Measurements from ENCODE around the gene CD99. TPM values are rescaled to one million over a fixed set of nuclear protein-coding genes. Genes with fewer than 3 reads are reported as not detected.
"Not testable (repeated sequence)": the region's sequence is repeated elsewhere in the genome, so short reads cannot be mapped to it uniquely, and the experiment has no call there.

CD99 gene
- total RNA-seq, 2 experiments from 2014 or later = 261 to 314 TPM

DNA sequence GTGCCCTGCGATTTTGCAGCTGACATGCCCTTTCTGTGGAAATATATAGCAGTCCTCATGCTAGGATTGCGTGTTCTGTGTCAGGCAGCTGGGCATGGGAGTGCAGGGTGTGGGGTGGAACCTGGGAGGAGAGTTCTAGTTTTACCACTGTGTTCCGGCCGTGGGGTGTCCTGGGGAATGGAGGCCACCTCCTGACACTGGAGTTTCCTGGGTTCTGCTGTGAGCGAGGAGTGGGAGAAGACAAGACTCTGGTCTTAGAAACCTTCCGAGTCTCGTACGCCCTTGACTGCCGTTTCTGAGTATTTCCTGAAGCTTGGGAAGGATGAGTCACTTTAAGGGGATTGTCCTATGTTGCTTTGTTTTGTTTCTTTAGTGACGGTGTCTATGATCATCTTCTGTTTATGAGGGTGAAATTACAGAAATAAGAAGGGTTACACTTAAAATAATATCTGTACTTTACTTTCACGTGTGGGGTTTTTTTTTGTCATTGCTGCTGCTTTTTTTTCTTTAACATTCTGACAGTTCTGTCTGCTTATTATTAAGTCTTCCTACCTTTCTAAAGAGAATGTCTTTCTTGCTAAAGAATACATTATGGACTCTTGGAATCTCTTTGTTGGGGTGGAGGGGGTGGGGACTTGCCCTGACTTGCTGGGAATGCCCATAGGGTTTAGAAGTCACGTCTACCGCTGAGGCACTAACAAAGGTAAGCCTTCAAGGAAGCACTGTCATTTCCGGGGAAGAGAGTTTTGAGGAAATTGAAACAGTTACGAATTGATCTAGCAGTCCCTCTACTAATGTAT lies 19.1 kb downstream of the CD99 start:
- H3K4me3 Mint-ChIP-seq = peak overlapping the region; percentile 68
- no peaks in the 10 kb centered on the region for H3K27me3 Mint-ChIP-seq
- DNase-seq = peak; percentile 38
- H3K27ac Mint-ChIP-seq = peak overlapping the region; percentile 87
- H3K36me3 Mint-ChIP-seq (ENCODE audit: low read depth) = peaks cover 39% of the 10 kb centered on the region
- CTCF ChIA-PET = no interaction called here
- H3K9me3 Mint-ChIP-seq = no peaks in the 10 kb centered on the region
- POLR2A ChIA-PET = no interaction called here
- H3K4me1 Mint-ChIP-seq = peaks cover 65% of the 10 kb centered on the region

DNA sequence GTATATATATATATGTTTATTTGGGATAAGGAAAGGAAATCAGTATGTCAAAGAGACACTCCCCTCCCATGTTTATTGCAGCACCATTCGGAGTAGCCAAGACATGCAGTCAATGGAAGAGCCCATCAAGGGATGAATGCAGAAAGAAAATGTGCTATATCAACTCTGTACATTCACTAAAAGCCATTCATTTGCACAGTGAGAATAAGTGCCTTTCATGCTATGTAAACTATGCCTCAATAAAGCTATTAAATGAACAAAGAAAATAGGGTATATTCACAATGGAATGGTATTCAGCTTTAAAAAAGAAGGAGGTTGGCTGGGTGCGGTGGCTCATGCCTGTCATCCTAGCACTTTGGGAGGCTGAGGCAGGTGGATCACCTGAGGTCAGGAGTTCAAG lies 20.3 kb downstream of the CD99 start:
- POLR2A ChIA-PET = no interaction called here
- no peaks in the 10 kb centered on the region for H3K27me3 Mint-ChIP-seq
- H3K4me1 Mint-ChIP-seq = peaks cover 68% of the 10 kb centered on the region

DNA sequence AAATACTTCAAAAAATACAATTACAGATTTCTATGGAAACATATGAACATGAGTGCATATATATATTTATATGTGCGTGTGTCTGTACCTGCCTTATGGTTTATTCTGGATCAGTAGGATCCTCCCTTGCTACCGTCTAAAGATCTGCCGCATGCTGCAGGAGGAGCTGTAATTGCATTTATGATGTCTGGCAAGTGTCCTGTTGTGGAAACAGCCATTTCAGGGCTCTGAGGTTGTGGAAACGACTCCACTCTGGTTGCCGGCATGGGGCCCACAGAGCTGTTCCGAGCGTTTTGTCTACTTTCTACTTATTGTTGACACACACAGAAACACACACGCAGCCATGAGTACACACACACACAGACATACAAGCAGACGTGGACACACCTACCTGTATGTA lies 21.3 kb downstream of the CD99 start:
- no peak overlapping the region for H3K27ac Mint-ChIP-seq
- H3K36me3 Mint-ChIP-seq (ENCODE audit: low read depth) = peaks cover 49% of the 10 kb centered on the region
- peaks cover 70% of the 10 kb centered on the region for H3K4me1 Mint-ChIP-seq
- DNase-seq = no peak
- H3K27me3 Mint-ChIP-seq = no peaks in the 10 kb centered on the region
- ChIA-PET POLR2A (no interaction called here), CTCF (no interaction called here)
- no peak overlapping the region for H3K4me3 Mint-ChIP-seq
- H3K9me3 Mint-ChIP-seq = no peaks in the 10 kb centered on the region

More for the DNA sequence above, 20.3 kb downstream of the CD99 start:
- Mint-ChIP-seq H3K4me3 (no peak overlapping the region), H3K27ac (no peak overlapping the region), H3K36me3 (ENCODE audit: low read depth) (peaks cover 46% of the 10 kb centered on the region), H3K9me3 (no peaks in the 10 kb centered on the region)
- CTCF ChIA-PET = no interaction called here
- no peak for DNase-seq

DNA sequence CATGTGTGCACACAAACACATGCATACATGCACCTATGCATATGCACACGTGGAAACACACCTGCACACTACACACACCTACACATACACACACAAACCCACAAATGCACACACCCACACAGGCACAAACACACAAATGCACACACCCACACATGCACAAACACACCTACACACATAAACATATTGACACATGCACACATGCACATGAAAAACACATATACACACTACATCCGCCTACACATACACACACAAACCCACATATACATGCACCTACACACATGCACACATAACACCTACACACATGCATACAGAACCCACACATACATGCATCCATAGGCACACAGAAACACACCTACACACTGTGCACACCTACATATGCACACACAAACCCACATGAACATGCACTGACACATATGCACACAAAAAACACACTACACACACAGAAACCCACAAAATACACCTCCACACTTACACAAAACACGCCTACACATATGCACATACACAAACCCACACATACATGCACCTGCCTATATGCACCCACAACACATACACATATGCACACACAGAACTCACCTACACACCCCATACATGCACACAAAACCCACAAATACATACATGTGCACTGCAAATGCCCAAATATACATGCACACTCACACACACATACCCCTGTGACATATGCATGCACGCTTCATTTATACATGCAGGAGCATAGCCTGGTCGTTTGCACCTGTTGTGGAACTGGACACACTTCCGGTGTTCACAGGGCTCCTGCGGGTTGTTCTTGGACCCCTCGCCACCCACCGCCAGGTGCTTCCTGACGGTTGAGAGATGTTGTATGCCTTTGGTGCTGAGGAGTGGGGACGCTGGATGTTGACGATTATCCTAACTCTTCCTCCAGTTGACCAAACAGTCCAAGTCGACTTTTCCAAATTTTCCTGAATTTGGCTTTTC lies 22.1 kb downstream of the CD99 start:
- H3K4me1 Mint-ChIP-seq = peaks cover 70% of the 10 kb centered on the region
- H3K36me3 Mint-ChIP-seq (ENCODE audit: low read depth) = peaks cover 54% of the 10 kb centered on the region
- POLR2A ChIA-PET = no interaction called here
- CTCF ChIA-PET = no interaction called here
- no peaks in the 10 kb centered on the region for H3K27me3 Mint-ChIP-seq
- no peaks in the 10 kb centered on the region for H3K9me3 Mint-ChIP-seq
- no peak overlapping the region for H3K4me3 Mint-ChIP-seq
- no peak overlapping the region for H3K27ac Mint-ChIP-seq
- no peak for DNase-seq

DNA sequence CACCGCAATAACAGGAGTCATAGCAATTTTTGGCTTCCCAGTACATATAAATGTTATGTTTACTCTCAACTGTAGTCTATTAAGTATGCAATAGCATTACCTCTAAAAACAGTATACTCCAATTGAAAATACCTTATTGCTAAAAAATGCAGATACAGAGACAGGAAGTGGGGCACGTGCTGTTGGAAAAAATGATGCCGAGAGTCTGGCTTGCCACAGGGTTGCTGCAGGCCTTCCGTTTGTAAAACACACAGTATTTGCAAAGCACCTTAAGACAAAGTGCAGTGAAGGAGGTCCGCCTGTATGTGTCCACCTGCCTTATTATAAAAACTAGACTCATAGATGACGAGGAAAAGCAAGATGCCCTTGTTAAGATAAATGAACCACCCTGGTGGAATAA lies 23.5 kb downstream of the CD99 start:
- Mint-ChIP-seq H3K9me3 (no peaks in the 10 kb centered on the region), H3K27ac (no peak overlapping the region), H3K27me3 (no peaks in the 10 kb centered on the region), H3K4me3 (no peak overlapping the region), H3K4me1 (peaks cover 56% of the 10 kb centered on the region), H3K36me3 (ENCODE audit: low read depth) (peaks cover 64% of the 10 kb centered on the region)
- ChIA-PET CTCF (no interaction called here), POLR2A (no interaction called here)
- DNase-seq = peak; percentile 48

DNA sequence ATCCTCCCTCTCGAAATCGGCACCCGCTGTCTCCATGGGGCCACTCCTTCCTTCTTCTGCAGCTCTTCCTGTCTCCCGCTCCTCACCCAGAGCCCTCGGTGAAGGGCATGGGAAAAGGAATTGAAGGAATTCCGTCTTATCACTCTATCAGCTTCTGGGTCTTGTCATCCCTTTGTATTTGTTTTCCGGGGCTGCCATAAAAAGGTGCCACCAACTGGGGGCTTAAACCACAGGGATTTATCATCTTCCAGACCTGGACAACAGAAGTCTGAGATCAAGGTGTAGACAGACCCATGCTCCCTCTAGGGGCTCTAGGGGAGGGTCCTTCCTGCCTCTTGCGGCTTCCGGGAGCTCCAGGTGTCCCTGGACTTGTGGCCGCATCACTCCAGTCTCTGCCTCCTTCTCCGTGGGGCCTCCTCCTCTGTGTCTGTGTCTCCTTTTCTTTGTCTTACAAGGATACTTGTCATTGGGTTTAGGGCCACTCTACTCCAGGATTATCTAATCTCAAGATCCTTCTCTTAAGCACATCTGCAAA lies 24.0 kb downstream of the CD99 start:
- Mint-ChIP-seq H3K36me3 (ENCODE audit: low read depth) (peaks cover 69% of the 10 kb centered on the region), H3K27ac (no peak overlapping the region), H3K9me3 (no peaks in the 10 kb centered on the region), H3K4me3 (no peak overlapping the region), H3K4me1 (peaks cover 50% of the 10 kb centered on the region), H3K27me3 (no peaks in the 10 kb centered on the region)
- CTCF ChIA-PET = no interaction called here
- DNase-seq = no peak
- POLR2A ChIA-PET = no interaction called here

DNA sequence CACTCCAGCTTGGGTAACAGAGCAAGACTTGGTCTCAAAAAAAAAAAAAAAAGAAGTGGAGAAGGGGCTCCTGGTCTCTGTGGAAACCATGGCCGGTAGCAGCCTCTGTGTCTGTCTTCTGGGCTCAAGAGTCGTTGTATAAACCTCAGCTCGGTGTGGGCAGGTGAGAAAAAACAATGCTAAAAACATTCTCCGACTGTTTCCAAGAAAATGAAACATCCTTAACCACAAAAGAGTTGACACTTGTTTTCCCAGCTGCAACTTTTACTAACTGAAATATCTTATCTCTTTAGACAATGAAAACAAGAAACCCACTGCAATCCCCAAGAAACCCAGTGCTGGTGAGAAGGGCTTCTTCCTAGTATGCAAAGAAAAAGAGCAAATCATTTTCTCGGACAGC lies 26.2 kb downstream of the CD99 start:
- Mint-ChIP-seq H3K36me3 (ENCODE audit: low read depth) (peaks cover 75% of the 10 kb centered on the region), H3K9me3 (no peaks in the 10 kb centered on the region), H3K4me3 (no peak overlapping the region), H3K27me3 (no peaks in the 10 kb centered on the region), H3K4me1 (peaks cover 39% of the 10 kb centered on the region), H3K27ac (peak overlapping the region; percentile 55)
- ChIA-PET CTCF (no interaction called here), POLR2A (no interaction called here)
- DNase-seq = no peak

DNA sequence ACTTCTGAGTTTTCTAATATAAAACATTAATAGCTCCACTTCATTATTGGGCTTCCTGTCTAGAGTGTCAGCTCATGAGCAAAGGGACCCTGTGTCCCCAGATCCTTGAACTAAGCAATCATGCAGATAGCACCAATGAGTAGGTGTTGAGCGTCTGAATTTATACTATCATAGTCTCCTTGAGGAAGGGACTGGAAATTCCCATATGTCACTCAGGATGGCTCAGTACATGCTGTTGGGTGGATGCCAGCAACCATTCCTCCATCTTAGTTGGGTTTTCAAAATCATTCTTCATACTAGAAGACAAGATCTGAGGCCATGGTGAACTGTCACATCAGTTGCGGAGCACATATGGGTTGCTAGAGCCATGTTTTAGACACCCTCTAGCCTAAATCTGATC lies 27.7 kb downstream of the CD99 start:
- no peak overlapping the region for H3K27ac Mint-ChIP-seq
- ChIA-PET POLR2A (no interaction called here), CTCF (no interaction called here)
- DNase-seq = no peak
- H3K4me1 Mint-ChIP-seq = peaks cover 39% of the 10 kb centered on the region
- peaks cover 88% of the 10 kb centered on the region for H3K36me3 Mint-ChIP-seq (ENCODE audit: low read depth)
- H3K4me3 Mint-ChIP-seq = no peak overlapping the region
- no peaks in the 10 kb centered on the region for H3K9me3 Mint-ChIP-seq
- no peaks in the 10 kb centered on the region for H3K27me3 Mint-ChIP-seq

DNA sequence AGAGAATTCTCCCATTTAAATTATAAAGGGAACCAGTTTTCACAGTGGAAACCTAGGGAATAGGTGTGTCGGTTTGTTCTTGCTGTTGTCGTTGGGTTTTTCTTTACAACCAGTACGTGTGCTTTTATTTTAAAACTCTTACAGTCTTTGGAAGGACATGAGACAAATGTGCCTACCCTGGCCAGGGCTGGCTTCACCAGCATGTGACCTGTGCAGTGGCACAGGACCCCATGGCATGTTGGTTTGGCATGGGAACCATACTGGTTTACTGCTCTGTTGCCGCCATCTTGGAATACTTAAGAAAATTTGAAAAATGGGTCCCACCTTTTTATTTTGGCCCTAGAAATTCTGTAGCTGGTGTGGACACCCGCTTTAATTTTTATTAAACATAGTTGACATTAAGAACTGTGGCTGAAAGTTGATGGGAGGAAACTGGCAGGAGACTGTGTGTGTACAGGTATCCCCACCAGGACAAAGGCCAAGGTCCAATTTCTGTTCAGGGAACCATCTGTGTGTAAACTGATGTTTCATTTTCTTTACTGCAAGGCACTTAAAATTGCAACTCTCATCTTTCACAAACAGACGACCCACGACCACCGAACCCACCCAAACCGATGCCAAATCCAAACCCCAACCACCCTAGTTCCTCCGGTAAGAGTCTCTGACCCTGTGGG lies 28.8 kb downstream of the CD99 start:
- POLR2A ChIA-PET = no interaction called here
- CTCF ChIA-PET = no interaction called here
- no peak for DNase-seq
- H3K9me3 Mint-ChIP-seq = no peaks in the 10 kb centered on the region
- H3K4me1 Mint-ChIP-seq = peaks cover 32% of the 10 kb centered on the region
- peaks cover 85% of the 10 kb centered on the region for H3K36me3 Mint-ChIP-seq (ENCODE audit: low read depth)
- H3K4me3 Mint-ChIP-seq = no peak overlapping the region
- H3K27me3 Mint-ChIP-seq = no peaks in the 10 kb centered on the region
- H3K27ac Mint-ChIP-seq = no peak overlapping the region

DNA sequence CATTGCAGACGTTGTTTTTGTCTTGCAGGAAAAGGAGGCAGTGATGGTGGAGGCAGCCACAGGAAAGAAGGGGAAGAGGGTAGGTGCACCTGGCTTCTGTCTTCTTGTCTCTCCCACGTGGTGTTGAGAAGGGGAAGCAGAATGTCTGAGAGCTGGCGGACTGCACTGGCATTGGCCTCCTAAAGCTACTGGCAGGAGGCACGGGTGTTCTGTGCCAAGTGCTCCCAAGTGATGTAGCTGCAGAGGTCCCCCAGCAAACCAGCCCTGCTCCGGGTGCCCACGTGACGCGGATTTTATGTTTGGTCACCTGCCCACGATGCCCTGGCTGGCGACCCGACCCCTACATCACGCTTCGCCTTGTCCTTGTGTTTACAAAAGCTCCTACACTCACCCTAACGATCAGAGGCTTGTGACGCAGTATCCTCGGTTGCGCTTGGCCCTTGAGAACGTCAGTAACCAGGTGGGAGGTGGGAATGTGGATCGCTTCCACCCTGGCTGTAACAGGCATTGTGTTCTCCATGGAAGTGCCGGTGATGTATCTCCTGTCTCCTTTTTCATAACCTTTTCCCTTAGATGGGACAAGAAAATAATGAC lies 32.3 kb downstream of the CD99 start:
- no peaks in the 10 kb centered on the region for H3K27me3 Mint-ChIP-seq
- CTCF ChIA-PET = no interaction called here
- H3K36me3 Mint-ChIP-seq (ENCODE audit: low read depth) = peaks cover 73% of the 10 kb centered on the region
- H3K4me3 Mint-ChIP-seq = no peak overlapping the region
- H3K4me1 Mint-ChIP-seq = peaks cover 2% of the 10 kb centered on the region
- POLR2A ChIA-PET = no interaction called here
- DNase-seq = no peak
- H3K9me3 Mint-ChIP-seq = no peaks in the 10 kb centered on the region
- H3K27ac Mint-ChIP-seq = no peak overlapping the region

DNA sequence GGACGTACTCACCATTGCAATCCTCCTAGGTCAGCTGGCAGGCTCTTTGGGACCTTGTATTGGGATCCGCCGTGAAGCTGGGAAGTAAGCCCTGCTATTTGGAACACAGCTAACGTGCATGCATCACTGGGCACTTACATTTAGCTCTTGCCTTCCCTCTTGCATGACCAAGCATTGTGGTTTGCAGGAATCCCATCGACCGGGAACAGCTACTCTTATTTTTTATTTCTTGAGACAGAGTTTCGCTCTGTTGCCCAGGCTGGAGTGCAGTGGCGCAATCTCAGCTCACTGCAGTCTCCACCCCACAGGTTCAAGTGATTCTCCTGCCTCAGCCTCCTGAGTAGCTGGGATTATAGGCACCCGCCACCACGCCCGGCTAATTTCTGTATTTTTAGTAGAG lies 36.2 kb downstream of the CD99 start:
- DNase-seq, POLR2A ChIA-PET, H3K4me1 Mint-ChIP-seq, H3K27me3 Mint-ChIP-seq, H3K9me3 Mint-ChIP-seq, CTCF ChIA-PET, H3K4me3 Mint-ChIP-seq, H3K27ac Mint-ChIP-seq: not testable (repeated sequence)
- peaks cover 68% of the 10 kb centered on the region for H3K36me3 Mint-ChIP-seq (ENCODE audit: low read depth)

DNA sequence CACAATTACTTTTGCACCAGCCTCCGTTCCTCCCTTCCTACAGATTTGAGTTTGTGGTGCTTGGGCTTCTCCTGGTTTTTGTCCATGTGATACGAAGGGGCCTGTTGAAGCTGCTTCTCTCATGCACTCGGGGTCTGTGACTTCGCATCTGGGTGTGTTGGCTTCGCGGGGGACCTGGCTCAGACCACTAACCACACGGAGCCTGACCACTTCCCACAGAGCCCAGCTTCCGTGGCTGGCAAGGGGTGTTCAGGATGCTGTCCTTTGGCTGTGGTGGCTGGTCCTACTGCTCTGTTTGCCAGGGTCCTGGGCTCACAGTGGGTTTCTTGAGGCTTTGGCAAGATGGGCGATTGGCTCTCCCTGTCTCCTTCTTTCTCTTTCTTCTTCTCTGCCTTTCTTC lies 41.0 kb downstream of the CD99 start:
- no peak for DNase-seq
- Mint-ChIP-seq H3K27me3 (no peaks in the 10 kb centered on the region), H3K36me3 (ENCODE audit: low read depth) (peaks cover 77% of the 10 kb centered on the region), H3K27ac (no peak overlapping the region), H3K9me3 (no peaks in the 10 kb centered on the region), H3K4me3 (no peak overlapping the region), H3K4me1 (peaks cover 16% of the 10 kb centered on the region)
- ChIA-PET POLR2A (no interaction called here), CTCF (no interaction called here)

DNA sequence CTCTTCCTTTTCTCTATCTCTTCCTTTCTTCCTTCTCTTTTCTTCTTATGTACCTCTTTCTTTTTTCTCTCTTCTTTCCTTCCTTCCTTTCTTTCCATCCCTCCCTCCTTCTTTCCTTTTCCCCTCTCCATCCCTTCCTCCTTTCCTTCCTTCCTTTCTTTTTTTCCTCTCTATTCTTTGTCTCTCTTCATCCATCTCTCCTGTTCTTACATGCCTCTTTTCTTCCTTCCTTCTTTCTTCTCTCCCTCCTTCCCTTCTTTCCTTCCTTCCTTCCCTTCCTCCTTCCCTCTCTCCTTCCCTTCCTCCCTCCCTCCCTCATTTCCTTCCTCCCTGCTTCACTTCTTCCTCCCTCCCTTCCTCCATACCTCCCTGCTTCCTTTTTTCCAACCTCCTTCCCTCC lies 41.6 kb downstream of the CD99 start:
- DNase-seq = no peak
- Mint-ChIP-seq H3K27ac (no peak overlapping the region), H3K4me3 (no peak overlapping the region), H3K9me3 (no peaks in the 10 kb centered on the region), H3K36me3 (ENCODE audit: low read depth) (peaks cover 73% of the 10 kb centered on the region), H3K4me1 (peaks cover 16% of the 10 kb centered on the region), H3K27me3 (no peaks in the 10 kb centered on the region)
- ChIA-PET POLR2A (no interaction called here), CTCF (no interaction called here)

All from activated CD4-positive, alpha-beta T cell treated with anti-CD3 and anti-CD28 coated beads, Interleukin-2, amount 10 ng/mL, durations not matched to agents 7 days and 5 days (primary cell).